Iris pigment epithelial cell (primary cell): ENCODE measurements around the gene ASB13.

Experiments used
- DNase-seq: peaks from one replicate; pipeline ENCODE4 v3.0.0-alpha.2; 2011; ENCODE audit warnings: low read depth

Gene ASB13

GRCh38 chr10:5589011-5589660 is 77.3 kb downstream of the ASB13 start:
- no peak for DNase-seq
